NCI-H2107 treated with DMSO at 0.1 percent for 48 hours (cell line): Measurements from ENCODE around the gene NAA38.

ENCODE experiments used
- DNase-seq: peaks from one replicate; lab custom pipeline; 2025; ENCODE audit not compliant: unreplicated experiment; lab: John Stamatoyannopoulos, UW

NAA38 gene

DNA sequence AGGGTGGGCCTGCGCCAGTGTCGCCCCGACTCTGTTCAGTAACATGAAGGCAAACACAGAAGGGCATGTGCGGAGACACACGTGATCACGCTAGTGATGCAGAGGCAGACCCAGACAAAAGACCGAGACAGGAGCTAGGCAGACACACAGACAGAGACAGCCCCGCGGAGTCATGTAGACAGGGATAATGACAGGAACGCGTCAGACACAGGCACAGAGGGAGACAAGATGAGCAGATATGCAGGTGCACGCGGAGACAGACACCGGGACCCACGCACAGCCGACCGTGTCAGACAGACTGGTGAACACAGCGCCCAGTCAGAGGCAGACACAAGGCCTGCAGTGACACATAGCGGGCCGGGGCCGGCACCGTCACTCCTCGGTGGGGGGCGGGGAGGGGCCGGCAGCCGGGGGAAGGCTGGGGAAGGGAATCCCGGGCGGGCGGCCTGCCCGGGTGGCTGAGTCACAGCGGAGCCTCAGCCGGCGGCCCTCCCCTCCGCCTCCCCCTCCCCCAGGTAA lies 15.9 kb downstream of the NAA38 start:
- peak; percentile 26 for DNase-seq

DNA sequence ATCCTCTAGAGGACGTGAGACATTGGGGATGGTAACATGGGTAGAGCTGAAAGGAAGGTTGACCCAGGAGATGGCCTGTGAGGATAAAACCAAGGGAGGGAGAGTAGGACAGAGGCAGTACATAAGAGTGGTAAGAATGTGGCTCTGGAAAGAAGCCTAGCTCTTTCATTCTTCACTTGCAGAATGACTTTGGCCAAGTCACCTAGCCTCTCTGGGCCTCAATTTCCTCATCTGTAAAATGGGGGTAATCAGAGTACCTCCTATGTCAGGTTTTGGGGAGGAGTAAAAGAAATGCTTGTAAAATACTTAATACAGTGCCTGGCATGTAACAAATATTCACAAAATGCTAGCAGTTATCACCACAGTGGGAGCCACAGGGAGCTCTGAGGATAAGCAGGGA lies 16.5 kb downstream of the NAA38 start:
- no peak for DNase-seq

DNA sequence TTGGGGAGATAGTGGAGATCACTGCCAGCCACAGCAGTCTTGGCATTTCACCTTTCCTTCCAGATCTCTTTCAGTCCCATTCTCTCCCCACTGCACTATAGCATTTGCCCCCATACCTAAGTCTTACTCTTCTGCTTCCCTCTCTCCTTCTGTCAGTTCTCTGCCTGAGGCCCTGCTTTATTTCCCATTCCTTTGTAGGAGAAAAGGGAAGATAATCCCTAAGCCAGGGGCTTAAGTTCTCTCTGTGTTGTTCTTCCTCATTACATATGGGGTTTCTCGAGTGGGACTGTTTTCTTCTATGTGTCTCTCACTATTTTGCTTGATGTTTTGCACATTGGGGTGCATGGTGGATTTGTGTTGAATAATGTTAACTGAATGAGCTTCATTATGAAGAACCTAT lies 16.9 kb downstream of the NAA38 start:
- no peak for DNase-seq

DNA sequence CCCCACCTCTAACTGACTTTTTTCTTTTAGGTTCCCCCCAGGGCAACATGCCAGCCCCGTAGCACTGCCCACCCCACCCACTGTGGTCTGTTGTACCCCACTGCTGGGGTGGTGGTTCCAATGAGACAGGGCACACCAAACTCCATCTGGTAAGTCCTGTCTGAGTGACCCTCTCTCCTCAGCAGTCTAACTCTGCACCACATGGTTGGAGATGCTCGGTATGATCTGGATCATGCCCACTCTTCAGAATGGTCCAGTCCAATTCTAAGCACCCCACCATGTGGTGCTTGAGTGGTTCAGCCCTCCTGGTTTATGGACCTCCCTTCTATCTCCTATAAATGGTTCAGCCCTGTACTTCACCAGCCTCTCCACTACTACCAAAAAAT lies 17.5 kb downstream of the NAA38 start:
- no peak for DNase-seq

DNA sequence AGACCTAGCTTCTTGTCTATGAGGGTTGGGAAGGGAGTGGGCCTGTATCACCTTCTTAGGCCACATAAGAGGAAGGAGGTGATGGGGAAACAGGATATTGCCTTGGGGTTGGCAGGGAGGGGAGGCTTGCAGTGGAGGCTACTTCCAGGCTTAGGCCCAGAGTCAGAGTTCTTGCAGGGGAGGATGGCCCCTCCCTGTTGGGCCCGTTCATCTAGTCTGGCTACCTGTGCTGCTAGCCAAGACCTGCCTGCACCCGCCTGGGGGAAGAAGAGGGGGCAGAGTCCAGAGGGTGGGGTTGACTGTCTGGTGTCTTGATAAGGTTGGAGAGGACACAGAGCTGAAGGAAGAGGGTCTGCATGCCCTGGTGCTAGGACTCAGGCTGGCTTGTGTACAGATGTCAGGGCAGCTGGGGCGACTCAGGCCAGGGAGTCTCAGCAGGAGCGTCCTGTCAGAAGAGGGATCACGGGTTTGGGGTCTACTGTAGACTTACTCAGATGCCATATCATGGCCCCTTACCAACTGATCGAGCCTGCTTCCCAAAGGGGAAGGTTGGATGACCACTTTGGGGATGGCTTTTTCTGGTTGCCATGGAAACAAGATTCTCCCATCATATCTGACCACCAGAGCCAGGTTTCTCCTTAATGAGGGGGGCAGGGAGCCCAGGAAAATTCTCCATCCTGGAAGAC lies 18.0 kb downstream of the NAA38 start:
- no peak for DNase-seq

DNA sequence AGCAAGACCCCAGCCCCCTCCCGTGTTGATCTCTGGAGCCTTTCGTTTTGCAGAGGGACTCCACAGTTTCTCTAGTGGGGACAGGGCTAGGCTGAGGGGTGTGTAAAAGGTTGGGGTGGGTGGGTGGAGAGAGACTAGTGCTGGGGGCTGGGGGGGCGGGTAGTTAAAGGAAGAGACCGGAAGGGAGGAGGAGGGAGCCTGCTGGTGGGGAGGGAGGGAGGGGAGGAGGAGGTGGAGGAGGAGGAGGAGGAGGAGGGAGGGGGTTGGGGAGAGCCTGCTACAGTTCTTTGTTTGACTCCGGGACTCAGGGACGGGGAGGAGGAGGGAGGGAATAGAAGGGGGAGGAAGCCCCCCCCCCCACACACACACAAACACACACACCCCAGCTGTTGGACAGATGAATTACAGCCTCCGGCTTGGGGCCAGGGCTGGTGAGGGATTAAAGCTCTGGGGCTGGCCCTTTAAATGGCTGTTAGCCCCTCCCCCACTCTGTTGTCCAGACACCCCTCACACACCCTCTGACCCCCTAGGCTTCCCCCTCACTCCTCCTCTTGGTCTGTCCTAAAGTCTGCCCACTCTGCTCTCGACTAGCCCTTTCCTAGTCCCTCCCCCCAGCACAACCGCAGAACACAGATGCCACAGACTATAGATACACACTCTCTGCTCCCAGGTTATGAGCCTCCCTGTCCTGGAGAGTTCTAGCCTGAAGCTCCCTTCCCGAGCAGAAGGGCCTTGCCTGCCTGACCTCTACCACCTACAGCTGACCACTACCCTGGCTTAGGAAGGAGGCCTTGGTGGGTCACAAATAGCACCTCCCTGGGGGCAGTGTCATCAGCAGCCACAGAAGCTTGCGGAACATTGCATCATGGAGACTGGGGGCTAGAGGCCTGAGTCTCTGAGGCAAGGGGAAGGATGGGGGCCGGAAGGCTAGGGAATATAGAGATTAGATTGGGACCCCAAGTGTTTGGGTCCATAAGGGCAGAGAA lies 19.0 kb downstream of the NAA38 start:
- DNase-seq: no peak

DNA sequence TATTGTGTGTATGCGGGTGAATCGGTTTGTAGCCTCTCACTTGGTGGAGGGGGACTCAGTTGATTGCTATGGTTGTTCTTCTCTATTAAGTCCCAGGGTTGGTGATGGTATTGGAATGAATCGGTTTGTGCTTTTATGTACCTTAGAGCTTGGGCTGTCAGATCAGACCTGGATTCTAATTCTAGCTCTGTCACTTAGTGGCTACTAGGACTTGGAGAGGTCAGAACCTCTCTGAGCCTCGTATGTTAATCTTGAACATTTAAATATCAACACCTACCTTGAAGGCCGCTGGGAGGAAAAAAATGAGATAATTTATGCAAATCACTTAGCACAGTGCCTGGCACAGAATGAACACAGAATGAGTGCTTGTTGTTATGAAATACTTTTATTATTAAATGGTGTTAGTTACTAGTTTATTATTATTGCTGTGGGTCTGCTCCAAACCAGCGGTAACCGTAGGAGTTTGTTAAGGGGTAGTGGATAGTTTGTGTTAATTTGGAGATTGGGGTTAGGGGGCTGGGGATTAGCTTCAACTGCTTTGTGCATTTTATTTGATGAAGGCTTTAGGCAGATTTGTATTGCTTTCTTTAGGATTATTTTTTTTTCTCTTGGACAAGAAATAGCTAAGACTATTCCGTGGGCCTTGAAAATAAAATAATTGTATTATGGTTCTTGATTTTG lies 19.8 kb downstream of the NAA38 start:
- no peak for DNase-seq

DNA sequence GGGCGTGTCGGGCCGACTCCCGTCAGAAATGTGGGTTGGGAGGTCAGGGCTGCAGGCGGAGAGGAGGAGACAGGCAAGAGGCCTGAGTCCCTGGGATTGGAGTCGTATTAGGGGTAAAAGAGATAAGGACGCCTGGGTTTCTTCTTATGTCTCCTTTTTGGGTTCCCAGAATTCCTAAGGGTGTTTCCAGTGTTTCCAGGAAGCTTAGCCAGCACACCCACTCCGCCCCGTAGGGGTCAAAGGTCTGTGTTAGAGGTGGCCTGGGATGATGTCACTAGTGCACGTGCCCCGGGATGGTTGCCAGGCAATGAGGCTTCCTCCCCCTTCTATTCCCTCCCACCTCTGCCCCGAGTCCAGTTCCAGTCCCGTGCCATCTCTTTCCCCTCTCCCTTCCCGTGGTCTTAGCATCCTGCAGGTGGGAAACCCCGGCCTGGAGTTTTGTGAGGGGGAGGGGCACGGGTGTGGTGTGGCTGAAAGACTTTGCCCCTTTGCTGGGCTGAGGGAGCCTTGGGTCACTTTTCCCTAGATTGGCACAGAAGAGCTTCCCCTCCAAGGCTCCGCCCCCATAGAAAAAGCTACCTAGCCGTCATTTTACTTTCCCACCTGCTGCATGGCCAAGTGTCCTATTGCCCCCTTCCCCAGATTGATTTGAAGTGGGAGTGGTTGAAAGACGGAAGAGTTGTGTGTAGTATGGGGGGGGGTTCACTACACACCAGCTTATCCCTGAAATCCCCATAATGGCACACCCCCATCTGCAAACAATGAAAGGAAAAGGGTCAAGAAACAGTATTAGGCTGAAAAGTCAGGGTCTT lies 20.6 kb downstream of the NAA38 start:
- DNase-seq: peak; percentile 86

DNA sequence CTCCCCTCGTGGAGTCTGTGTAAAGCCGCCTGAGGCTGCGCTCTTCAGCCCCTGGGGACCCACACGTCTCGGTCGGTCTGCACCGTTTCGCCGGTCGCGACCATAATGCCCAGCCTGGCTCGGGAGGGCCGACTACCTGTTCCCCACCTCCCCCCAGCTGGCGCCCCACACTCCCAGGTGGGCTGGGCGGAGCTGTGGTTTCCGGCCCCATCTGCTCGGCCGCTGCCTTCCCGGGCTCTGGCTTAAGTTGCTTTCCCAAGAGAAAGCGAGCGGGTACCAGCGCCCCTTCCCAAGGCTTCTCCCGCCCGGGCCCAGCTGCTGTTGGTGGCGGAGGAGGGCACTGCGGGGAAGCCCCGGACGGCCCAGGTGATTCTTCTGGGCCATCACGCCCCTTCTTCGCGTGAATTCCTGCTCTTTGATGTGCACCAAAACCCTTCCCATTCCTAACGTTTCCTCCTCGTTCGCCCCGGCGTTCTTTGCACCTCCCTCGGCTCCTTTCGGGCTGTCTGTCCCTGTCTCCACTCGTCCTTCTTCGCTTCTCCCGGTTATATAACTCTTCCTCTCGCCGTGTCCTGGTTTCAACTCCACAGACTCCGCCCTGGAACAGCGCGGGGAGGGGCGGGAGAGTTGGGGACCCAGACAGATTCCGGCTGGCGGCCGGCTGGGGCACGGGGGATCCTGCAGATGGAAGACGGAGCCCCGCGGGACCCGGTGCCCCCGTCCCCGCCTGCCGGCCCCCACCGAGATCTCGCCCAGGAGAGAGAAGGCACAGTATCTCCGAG lies 21.4 kb downstream of the NAA38 start:
- peak; percentile 39 for DNase-seq

DNA sequence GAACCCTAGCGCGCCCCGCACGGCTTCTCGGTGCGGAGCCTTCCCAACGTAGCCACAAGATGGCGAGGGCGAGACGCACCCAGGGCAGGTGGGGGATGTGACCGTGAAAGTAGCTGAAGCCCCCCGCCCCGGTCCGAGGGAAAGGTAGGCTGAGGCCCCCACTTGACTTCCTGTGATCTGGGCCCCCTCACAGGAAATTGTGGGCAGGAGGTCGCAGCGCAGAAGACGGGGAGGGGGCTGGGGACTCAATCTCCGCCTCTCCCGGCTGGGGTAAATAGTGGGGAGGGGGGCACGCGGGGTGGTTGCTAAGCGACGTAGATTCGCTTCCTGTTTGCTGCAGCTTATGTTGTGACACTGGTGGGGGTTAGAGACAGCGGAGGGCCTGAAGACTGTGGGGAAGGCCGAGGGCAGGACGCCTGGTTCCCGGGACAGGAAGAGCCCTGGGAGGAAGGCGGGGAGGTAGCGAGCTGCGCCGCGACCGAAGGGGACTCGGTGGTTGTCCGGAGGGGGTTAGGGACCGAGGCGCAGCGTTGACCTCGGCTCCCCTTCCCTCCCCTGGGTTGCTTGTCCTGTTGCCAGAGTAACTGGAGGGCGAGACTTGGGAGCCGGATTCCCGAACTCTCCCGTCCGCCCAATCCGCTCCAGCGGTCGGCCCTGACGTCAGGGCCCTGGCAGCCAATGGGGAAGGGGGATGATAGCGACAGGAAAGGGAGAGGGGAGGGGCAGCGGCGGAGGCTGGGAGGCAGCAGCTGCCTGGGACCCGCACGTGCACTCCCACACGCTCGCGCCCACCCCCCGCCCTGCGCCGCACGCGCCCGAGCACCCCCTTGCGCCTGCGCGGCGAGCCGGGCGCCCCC lies 22.2 kb downstream of the NAA38 start:
- peak; percentile 79 for DNase-seq

DNA sequence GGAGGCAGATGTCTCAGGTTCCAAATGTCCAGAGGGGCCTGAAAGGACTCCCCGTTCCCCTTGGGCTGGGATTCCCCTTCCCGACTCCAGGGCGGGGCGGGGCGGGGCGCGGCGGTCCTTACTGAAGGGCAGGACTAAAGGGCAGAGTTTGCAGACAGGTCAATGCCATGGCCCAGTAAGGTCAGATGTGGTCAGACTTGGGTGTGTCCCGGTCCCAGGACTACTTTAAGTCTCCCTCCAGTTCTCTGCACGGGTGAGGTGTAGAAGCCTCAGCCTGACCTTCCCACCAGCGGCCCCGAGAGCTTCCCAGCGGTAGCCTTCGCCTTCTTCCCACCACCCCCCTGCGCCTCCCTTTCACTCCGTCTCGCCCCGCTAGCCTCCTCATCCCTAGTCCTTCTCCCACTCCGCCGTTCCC lies 22.8 kb downstream of the NAA38 start:
- DNase-seq: no peak

DNA sequence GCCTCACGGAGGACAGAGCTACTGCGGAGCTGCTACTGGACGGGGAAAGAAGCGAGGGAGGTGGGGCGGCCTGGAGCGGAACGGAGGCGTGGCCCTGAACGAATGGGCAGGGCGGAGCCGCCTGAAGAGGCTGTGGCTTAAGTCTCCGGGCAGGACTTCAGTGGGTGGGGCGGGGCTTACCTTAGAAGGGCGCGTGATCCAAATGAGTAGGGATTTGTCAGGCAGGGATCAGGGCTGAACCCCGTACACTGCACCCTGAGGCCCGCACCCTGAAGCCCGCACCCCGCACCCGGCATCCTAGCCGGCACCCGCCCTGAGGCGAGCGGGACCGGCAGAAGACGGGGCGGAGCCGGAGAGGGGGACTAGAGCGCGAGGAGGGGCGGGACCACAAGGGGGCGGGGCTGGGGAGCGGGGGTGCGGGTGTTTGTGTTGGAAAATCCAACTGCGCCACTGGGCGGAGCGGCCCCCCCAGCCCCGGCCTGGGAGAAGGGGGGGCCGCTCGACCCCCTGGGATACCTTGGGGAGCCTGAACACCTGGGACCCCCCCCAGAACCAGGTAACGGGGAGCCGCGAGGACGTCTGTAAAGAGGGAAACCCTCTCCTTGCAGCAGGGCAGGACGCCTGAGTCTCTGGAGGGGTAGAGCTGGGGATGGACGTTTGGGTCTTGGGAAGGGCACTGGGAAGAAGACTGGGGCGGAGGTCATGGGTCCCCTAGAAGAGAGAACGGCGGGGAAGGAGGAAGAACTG lies 23.4 kb downstream of the NAA38 start, which contains the start of gene KDM6B:
KDM6B (plus strand) TSS at position 423 of the 747 bp plus-strand sequence. CDS start 11,338 bp downstream, outside the sequence.
- peak; percentile 43 for DNase-seq

DNA sequence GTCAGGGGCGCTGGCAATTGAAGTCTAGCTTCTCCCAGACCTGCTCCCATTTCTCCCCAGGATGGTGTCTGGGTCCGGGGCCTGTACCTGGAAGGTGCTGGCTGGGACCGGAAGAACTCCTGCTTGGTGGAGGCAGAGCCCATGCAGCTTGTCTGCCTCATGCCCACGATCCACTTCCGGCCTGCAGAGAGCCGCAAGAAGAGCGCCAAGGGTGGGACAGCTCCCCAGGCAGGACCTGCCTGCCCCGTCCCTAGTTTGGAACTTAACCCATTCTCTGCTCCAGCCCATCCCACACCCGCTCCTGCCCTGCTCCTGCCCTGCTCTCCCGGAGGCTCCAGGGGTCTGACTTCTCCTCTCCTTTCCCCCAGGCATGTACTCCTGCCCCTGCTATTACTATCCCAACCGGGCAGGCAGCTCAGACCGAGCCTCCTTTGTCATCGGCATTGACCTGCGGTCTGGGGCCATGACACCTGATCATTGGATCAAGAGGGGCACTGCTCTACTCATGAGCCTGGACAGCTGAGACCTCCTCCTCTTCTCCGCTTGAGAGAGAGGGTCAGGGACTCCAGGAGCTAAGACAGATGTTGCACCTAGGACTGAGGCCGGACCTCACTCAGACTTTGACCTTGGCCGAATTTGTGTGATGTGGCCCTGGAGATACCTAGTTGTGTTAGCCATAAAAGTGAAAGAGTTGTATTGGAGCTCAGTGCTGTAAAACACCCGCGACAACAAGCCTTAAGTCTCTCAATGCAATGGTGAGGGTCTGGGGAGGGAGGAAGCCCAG lies 24.2 kb downstream of the NAA38 start:
- DNase-seq: no peak

DNA sequence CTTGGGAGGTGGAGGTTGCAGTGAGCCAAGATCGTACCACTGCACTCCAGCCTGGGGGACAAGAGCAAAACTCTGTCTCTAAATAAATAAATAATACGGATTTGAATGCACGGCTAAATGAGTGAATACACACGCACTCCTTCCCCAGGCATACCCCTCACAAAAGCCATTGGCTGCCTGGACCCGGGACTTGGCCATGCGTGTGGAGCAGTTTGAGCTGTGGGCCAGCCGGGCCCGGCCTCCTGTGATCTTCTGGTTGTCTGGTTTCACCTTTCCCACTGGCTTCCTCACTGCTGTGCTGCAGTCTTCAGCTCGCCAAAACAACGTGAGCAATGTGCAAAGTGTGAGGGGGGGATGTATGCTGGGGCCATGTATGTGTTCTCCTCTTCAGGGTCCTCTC lies 24.9 kb downstream of the NAA38 start:
- no peak for DNase-seq

DNA sequence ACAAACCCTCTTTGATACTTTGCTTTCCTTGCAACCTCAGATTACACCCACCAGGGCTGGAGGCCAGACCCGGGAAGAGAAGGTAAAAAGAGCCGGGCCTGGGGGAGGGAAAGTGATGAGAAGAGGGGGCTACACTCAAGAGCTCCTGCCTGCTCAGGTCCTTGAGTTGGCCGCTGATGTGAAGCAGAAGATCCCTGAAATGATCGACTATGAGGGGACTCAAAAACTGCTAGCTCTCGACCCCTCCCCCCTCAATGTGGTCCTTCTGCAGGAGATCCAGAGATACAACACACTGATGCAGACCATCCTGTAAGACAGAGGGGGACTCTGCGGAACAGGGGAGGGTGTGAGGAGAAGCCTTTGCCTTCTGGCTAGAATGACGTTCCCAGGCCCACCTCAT lies 26.1 kb downstream of the NAA38 start:
- DNase-seq: no peak

DNA sequence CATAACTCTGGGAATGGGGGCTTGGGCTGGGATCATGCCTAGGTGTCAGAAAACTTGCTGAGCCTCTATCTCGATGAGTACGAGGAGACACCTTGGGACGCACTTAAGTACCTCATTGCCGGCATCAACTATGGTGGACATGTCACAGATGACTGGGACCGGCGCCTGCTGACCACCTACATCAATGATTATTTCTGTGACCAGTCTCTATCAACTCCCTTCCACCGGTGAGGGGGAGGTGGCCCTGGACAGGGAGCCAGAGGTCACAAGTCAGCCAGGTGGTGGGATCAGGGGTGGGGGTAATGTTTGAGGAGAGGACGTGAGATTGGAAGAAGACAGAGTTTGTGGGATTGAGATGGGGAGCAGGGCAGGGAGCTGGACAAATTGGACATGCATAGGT lies 26.7 kb downstream of the NAA38 start:
- no peak for DNase-seq
